GM12878 (cell line): Measurements from ENCODE around the gene LIPA. TPM values are rescaled to one million over a fixed set of nuclear protein-coding genes. Genes with fewer than 3 reads are reported as not detected.

Experiments
- ATAC-seq: fragments of 200-7000 bp; cut with Tn5 transposase; 3 replicates; pipeline ENCODE4 v1.9.1; 2020; ENCODE audit warnings: mild to moderate bottlenecking, moderate library complexity
- BruUV-seq: library from RNA; stranded (reverse); fragments of 400-500 nt; replicated peaks from 2 replicates; lab custom pipeline; 2021; lab: Mats Ljungman, UMichigan
- CTCF ChIA-PET: fragments of 300-600 bp; sonication (Branson Sonifier 250); formaldehyde crosslinking; extraction: SDS; loops from one replicate; lab custom pipeline; 2021; ENCODE audit warnings: inconsistent platforms; lab: Yijun Ruan, JAX
- POLR2A ChIA-PET: fragments of 350-600 bp; formaldehyde crosslinking; extraction: SDS; loops from one replicate; lab custom pipeline; 2021; ENCODE audit warnings: inconsistent platforms; lab: Charles Lee
- RAD21 ChIA-PET: fragments of 300-600 bp; sonication (Branson Sonifier 250); formaldehyde crosslinking; loops from one replicate; lab custom pipeline; 2023; ENCODE audit warnings: antibody characterized with exemption; ENCODE audit not compliant: unreplicated experiment; lab: Charles Lee
- SMC1A ChIA-PET: fragments of 300-600 bp; sonication (Branson Sonifier 250); formaldehyde crosslinking; loops from one replicate; lab custom pipeline; 2023; ENCODE audit not compliant: unreplicated experiment, uncharacterized antibody; lab: Charles Lee
- DNase-seq: peaks from one replicate; pipeline ENCODE4 v3.0.0-alpha.2; 2011; ENCODE audit warnings: low read depth, low spot score
- FAIRE-seq: peaks from 3 replicates; lab custom pipeline; 2011; peaks lifted over from hg19 to GRCh38; lab: Jason Lieb, UNC
- H2AFZ ChIP-seq: 2 replicates; pipeline ENCODE4 v1.6.0; 2011; ENCODE audit warnings: low read depth, low read length, control low read depth; ENCODE audit not compliant: control insufficient read depth
- H3K27ac ChIP-seq: 2 replicates; pipeline ENCODE4 v1.5.1; 2011; ENCODE audit warnings: control low read depth; ENCODE audit not compliant: control insufficient read depth, insufficient read depth
- H3K27me3 ChIP-seq, 2 experiments: replicated peaks in 1 of 2; 2 replicates each; pipeline versions ENCODE4 v1.6.0 to v1.6.1; 2011; ENCODE audit warnings: low read length in 1 of 2; ENCODE audit not compliant: control insufficient read depth in 2 of 2, insufficient read depth in 2 of 2
- H3K36me3 ChIP-seq, 2 experiments: 2 replicates each; pipeline ENCODE4 v1.5.1; 2011; ENCODE audit warnings: low read length in 1 of 2; ENCODE audit not compliant: control insufficient read depth in 2 of 2, insufficient read depth in 2 of 2
- H3K4me1 ChIP-seq: 2 replicates; pipeline ENCODE4 v1.6.1; 2011; ENCODE audit warnings: mild to moderate bottlenecking, low read length, moderate library complexity, mixed read lengths; ENCODE audit not compliant: control insufficient read depth, insufficient read depth
- H3K4me2 ChIP-seq: 2 replicates; pipeline ENCODE4 v1.6.0; 2011; ENCODE audit warnings: control low read depth; ENCODE audit not compliant: control insufficient read depth, insufficient read depth
- H3K4me3 ChIP-seq: fragments of 200-600 bp; sonication (generic); 2 replicates; pipeline ENCODE4 v1.5.1; 2016
- H3K79me2 ChIP-seq: 2 replicates; pipeline ENCODE4 v1.6.0; 2011; ENCODE audit warnings: low read length; ENCODE audit not compliant: control insufficient read depth, insufficient read depth
- H3K9ac ChIP-seq: 2 replicates; pipeline ENCODE4 v1.8.0; 2011; ENCODE audit warnings: low read length, control low read depth, mixed read lengths; ENCODE audit not compliant: control insufficient read depth, insufficient read depth
- H3K9me3 ChIP-seq: replicated peaks from 3 replicates; pipeline ENCODE4 v1.5.1; 2011; ENCODE audit warnings: mild to moderate bottlenecking, low read length; ENCODE audit not compliant: control insufficient read depth, insufficient read depth
- H4K20me1 ChIP-seq: 2 replicates; pipeline ENCODE4 v1.6.0; 2011; ENCODE audit not compliant: control insufficient read depth, insufficient read depth
- HDAC2 ChIP-seq: fragments of 200-600 bp; sonication (generic); IDR thresholded peaks from 2 replicates; pipeline ENCODE4 v1.6.1; 2017
- IKZF1 ChIP-seq: fragments of 450-650 bp; conservative IDR thresholded peaks from 2 replicates; pipeline ENCODE4 v1.6.1; 2017; ENCODE audit warnings: antibody characterized with exemption, mild to moderate bottlenecking
- KLF5 ChIP-seq: fragments of 450-650 bp; IDR thresholded peaks from 2 replicates; pipeline ENCODE4 v1.6.1; 2014; ENCODE audit warnings: mild to moderate bottlenecking; ENCODE audit not compliant: partially characterized antibody
- POU2F2 ChIP-seq: IDR thresholded peaks from 3 replicates; pipeline ENCODE4 v1.6.1; 2011; ENCODE audit warnings: low read depth, mild to moderate bottlenecking, low read length, borderline replicate concordance
- RBBP5 ChIP-seq: fragments of 200-600 bp; sonication (generic); conservative IDR thresholded peaks from 2 replicates; pipeline ENCODE4 v1.6.1; 2016
- WRNIP1 ChIP-seq: IDR thresholded peaks from 2 replicates; pipeline ENCODE4 v1.6.1; 2011; ENCODE audit warnings: low read depth, low read length, improper control_type of control experiment, borderline replicate concordance
- WGBS: methylation state at CpG from one replicate; pipeline ENCODE4 v1.1.6; 2016; ENCODE audit warnings: low lambda C conversion rate; ENCODE audit not compliant: insufficient replicate concordance, insufficient coverage; ENCODE audit errors: missing lambda C conversion rate; 5-methylcytosine and 5-hydroxymethylcytosine counted together
- in situ Hi-C: fragments of 300-500 bp; cut with MboI; formaldehyde crosslinking; loops from 9 replicates; pipeline ENCODE4 v1.14.3; 2018; ENCODE audit warnings: mixed read lengths
- intact Hi-C: fragments of 100-400 bp; cut with micrococcal nuclease; formaldehyde crosslinking; loops from one replicate; pipeline ENCODE4 v1.14.2; 2022; ENCODE audit not compliant: unreplicated experiment
- polyA plus RNA-seq, 11 experiments: library from polyadenylated mRNA; depleted of rRNA in 4 of 11; unstranded in 6 of 11; stranded (reverse) in 5 of 11; fragments of >200 nt; fragmentation: Nextera tagmentation in 4 of 11; fragmentation: Illumina TruSeq in 1 of 11; extraction: Ambion mirVana in 4 of 11; extraction: Trizol in 1 of 11; gene quantifications; 1 replicate in 1 of 11; 2 replicates in 10 of 11; pipeline versions ENCODE4 v1.2.1 to v1.2.3, GENCODE V29; 2011 to 2016; ENCODE audit warnings: inconsistent platforms in 2 of 11, missing spikeins in 2 of 11, low read depth in 1 of 11
- total RNA-seq, 4 experiments: library from RNA; depleted of rRNA in 3 of 4; stranded (reverse); fragments of >200 nt in 3 of 4; fragmentation: Illumina TruSeq in 1 of 4; extraction: Trizol in 1 of 4; gene quantifications; 2 replicates each; pipeline versions ENCODE4 v1.2.1 to v1.2.3, GENCODE V29; 2013 to 2021

Gene LIPA
- total and polyA plus RNA-seq, 10 of the 15 experiments (the other 5 are each of a cell fraction or from before 2014, with no cell fraction given), result 31.1 to 50.3 (median 39.5) TPM

GRCh38 chr10:89210794-89211425, 40.7 kb downstream of the LIPA start:
- Histone ChIP-seq H3K9me3 (no peaks in the 10 kb centered on the region), H3K27me3 (peaks cover 6 to 15% of the 10 kb centered on the region in 2 experiments; a peak in 3 of 4 replicates), H3K79me2 (no peaks in the 10 kb centered on the region), H3K9ac (no peak overlapping the region), H3K36me3 (no peaks in the 10 kb centered on the region), H3K4me1 (peaks cover 24% of the 10 kb centered on the region), H2AFZ (no peak overlapping the region), H3K4me2 (no peak overlapping the region)
- RAD21 ChIA-PET, result interaction anchor here (1.8 to 5.2 kb wide), 4 partner anchors 7 to 274 kb away, joined by 4 to 46 read pairs (median 6); no protein-coding TSS in a partner anchor
- no peak for DNase-seq
- in situ Hi-C loops, result loop anchor here (5.0 kb wide), 3 partner anchors 179 to 374 kb away; no protein-coding TSS in a partner anchor
- WGBS, result 89% methylated on average over 3 of the region's 3 CpGs
- no peak for FAIRE-seq
- TF ChIP-seq POU2F2 (no peak), WRNIP1 (no peak), RBBP5 (no peak), IKZF1 (no peak), KLF5 (no peak), HDAC2 (no peak)
- TF ChIP-seq, all 136 proteins: peak for 0
- H3K27ac ChIP-seq, result no peak overlapping the region
- no peak for ATAC-seq
- H4K20me1 ChIP-seq, result no peaks in the 10 kb centered on the region
- ChIA-PET SMC1A (interaction anchor here (0.6 to 6.7 kb wide), 9 partner anchors 27 to 276 kb away, joined by 3 to 72 read pairs (median 5); no protein-coding TSS in a partner anchor), CTCF (interaction anchor here (0.6 to 3.0 kb wide), 14 partner anchors 8 to 522 kb away, joined by 3 to 37 read pairs (median 4); no protein-coding TSS in a partner anchor), POLR2A (no interaction called here)
- no peak overlapping the region for H3K4me3 ChIP-seq
- intact Hi-C loops, result loop anchor here (5.0 kb wide), 1 partner anchor 374 kb away; no protein-coding TSS in a partner anchor
- BruUV-seq, result no TSS peak
